ENCODE results near the gene NFKBIL1.

GRCh38 chr6:31579119-31579505, 31.7 kb downstream of the NFKBIL1 start:
- TF ChIP-seq TAF1 (IDR thresholded peaks at IDR 0.05; ENCODE audit: low read depth, low read length): no peak
- no peak for TF ChIP-seq POLR2A (IDR thresholded peaks at IDR 0.05; ENCODE audit: low read depth, low read length)
- TF ChIP-seq POU2F2 (IDR thresholded peaks at IDR 0.05; ENCODE audit: low read depth, low read length): no peak
- TF ChIP-seq SPI1 (IDR thresholded peaks at IDR 0.05; ENCODE audit: low read depth, low read length): no peak
- no peak for TF ChIP-seq POLR2AphosphoS5 (IDR thresholded peaks at IDR 0.05; ENCODE audit: low read depth, low read length)
- no peak for TF ChIP-seq PAX5 (IDR thresholded peaks at IDR 0.05; ENCODE audit: insufficient read depth, low read length, severe bottlenecking)

Measured in GM12891 (cell line).